ENCODE results near the gene GPAM. TPM values are rescaled to one million over a fixed set of nuclear protein-coding genes. Genes with fewer than 3 reads are reported as not detected.
"Not testable (repeated sequence)": the region's sequence is repeated elsewhere in the genome, so short reads cannot be mapped to it uniquely, and the experiment has no call there.

Gene GPAM
- polyA plus RNA-seq, 1 donor: 18.1 TPM

DNA sequence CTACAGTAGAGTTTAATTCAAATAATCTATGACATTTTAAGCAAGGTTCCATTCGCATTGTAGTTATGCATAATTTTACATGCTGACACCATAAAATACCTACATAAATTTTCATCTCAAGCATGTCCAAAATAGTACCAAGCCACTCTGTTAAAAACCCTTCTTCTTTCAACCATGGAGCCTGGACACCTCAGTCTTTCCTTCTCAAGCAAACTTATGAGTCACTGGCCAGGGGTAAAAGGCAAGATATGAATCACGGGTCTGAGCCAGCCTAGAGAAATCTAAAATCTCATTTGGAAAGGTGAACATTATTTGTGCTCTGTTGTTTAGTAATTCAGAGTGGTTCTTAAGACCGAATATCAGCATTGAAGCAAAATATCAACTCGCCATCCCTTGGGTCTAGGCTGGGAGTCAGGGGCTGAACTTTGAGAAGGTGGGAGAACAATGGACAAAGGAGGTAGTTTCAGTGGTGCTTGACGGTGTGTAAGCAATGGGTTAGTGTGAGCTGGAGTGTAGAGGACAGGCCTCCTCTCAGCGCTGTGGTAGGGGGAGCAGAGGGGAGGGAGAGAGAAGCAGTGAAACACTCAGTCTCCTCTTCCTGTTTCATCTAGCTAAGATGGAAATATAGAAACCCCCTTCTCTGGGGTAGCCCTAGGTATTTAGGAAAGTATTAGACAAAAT is 19.1 kb upstream of the GPAM start:
- 92% methylated on average over 2 of the region's 6 CpGs for WGBS (ENCODE audit: insufficient coverage, low lambda C conversion rate)
- no peaks in the 10 kb centered on the region for H3K9me3 ChIP-seq (ENCODE audit: control insufficient read depth, low read depth, low read length)
- DNase-seq: no peak

DNA sequence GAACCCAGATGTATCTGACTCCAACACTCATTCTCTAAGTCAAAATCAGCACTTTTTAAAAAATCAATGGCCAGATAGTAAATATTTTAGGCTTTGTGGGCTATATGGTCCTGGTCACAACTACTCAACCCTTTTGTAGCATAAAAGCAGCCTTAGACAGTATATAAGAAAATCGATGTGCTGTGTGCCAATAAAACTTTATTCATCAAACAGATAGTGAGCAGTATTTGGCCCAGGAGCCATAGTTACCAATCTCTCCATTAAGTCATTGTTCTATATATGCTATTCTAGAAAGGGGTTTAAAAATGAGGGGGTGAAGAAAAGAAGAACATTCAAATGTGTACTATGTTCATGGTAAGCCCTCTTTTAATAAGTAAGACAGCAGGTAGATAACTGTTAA is 18.5 kb upstream of the GPAM start:
- WGBS (ENCODE audit: insufficient coverage, low lambda C conversion rate): no CpG with 5 or more reads among the region's 1 CpG
- Histone ChIP-seq H3K36me3 (ENCODE audit: control insufficient read depth, insufficient read depth, low read length) (no peaks in the 10 kb centered on the region), H3K4me1 (ENCODE audit: control insufficient read depth, insufficient read depth, low read length) (no peaks in the 10 kb centered on the region), H3K27me3 (ENCODE audit: control insufficient read depth, insufficient read depth, low read length) (no peaks in the 10 kb centered on the region), H3K27ac (ENCODE audit: low read length) (no peak overlapping the region), H3K9me3 (ENCODE audit: control insufficient read depth, low read depth, low read length) (no peaks in the 10 kb centered on the region), H3K4me3 (ENCODE audit: low read length) (no peak overlapping the region)
- DNase-seq: no peak

More for the DNA sequence above, 19.1 kb upstream of the GPAM start:
- Histone ChIP-seq H3K4me3 (ENCODE audit: low read length) (no peak overlapping the region), H3K27ac (ENCODE audit: low read length) (no peak overlapping the region), H3K27me3 (ENCODE audit: control insufficient read depth, insufficient read depth, low read length) (no peaks in the 10 kb centered on the region), H3K4me1 (ENCODE audit: control insufficient read depth, insufficient read depth, low read length) (no peaks in the 10 kb centered on the region), H3K36me3 (ENCODE audit: control insufficient read depth, insufficient read depth, low read length) (no peaks in the 10 kb centered on the region)

DNA sequence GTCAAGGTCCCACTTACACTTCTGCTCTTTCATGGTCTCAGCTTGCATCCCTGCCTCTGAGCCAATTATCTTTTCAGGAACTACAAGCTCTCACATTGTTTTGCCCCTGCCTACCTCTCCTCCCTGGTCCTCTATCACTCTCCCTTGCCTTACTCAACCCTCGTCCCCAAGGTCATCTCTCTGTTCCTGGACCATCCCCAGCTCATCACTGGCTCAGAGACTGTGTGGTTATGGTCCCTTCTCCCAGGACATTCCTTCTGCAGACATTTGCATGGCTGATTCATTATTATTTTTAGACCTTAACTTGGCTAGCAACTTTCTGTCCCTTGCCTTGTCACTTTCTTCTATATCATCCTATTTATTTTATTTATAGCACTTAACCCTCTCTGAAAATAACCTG is 17.8 kb upstream of the GPAM start:
- Histone ChIP-seq H3K9me3 (ENCODE audit: control insufficient read depth, low read depth, low read length) (no peaks in the 10 kb centered on the region), H3K4me3 (ENCODE audit: low read length) (no peak overlapping the region), H3K27me3 (ENCODE audit: control insufficient read depth, insufficient read depth, low read length) (no peaks in the 10 kb centered on the region), H3K27ac (ENCODE audit: low read length) (no peak overlapping the region), H3K4me1 (ENCODE audit: control insufficient read depth, insufficient read depth, low read length) (no peaks in the 10 kb centered on the region), H3K36me3 (ENCODE audit: control insufficient read depth, insufficient read depth, low read length) (no peaks in the 10 kb centered on the region)
- no peak for DNase-seq
- WGBS (ENCODE audit: insufficient coverage, low lambda C conversion rate): no CpG with 5 or more reads among the region's 1 CpG

DNA sequence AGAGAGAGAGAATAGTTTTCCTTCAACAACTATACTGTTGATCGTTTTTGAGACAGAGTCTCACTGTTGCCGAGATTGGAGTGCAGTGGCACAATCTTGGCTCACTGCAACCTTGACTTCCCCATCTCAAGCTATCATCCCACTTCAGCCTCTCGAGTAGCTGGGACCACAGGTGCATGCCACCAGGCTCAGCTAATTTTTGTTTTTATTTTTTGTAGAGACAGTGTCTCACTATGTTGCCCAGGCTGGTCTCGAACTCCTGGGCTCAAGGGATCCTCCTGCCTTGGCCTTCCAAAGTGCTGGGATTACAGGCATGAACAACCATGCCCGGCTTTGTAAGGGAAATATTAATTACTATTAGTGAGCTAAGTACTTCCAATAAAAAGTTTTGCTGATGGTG is 16.7 kb upstream of the GPAM start:
- H3K9me3 ChIP-seq (ENCODE audit: control insufficient read depth, low read depth, low read length); DNase-seq; H3K4me3 ChIP-seq (ENCODE audit: low read length); H3K36me3 ChIP-seq (ENCODE audit: control insufficient read depth, insufficient read depth, low read length); H3K27ac ChIP-seq (ENCODE audit: low read length); H3K27me3 ChIP-seq (ENCODE audit: control insufficient read depth, insufficient read depth, low read length); H3K4me1 ChIP-seq (ENCODE audit: control insufficient read depth, insufficient read depth, low read length): not testable (repeated sequence)
- WGBS (ENCODE audit: insufficient coverage, low lambda C conversion rate): 100% methylated on average over 1 of the region's 5 CpGs

DNA sequence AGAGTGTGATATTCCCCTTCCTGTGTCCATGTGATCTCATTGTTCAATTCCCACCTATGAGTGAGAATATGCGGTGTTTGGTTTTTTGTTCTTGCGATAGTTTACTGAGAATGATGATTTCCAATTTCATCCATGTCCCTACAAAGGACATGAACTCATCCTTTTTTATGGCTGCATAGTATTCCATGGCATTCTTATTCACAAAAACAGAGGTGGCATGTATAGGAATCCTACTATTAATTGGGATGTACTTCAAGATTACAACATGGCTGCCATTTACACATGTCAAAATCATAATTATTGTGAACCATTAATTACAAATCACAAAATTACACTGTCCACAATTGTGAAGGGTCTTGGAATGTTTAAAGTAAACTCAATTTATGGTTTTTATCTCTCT is 14.1 kb upstream of the GPAM start:
- H3K27ac ChIP-seq (ENCODE audit: low read length); H3K4me3 ChIP-seq (ENCODE audit: low read length); H3K27me3 ChIP-seq (ENCODE audit: control insufficient read depth, insufficient read depth, low read length); H3K4me1 ChIP-seq (ENCODE audit: control insufficient read depth, insufficient read depth, low read length); H3K9me3 ChIP-seq (ENCODE audit: control insufficient read depth, low read depth, low read length); H3K36me3 ChIP-seq (ENCODE audit: control insufficient read depth, insufficient read depth, low read length); DNase-seq: not testable (repeated sequence)
- WGBS (ENCODE audit: insufficient coverage, low lambda C conversion rate): no CpG with 5 or more reads among the region's 2 CpGs

DNA sequence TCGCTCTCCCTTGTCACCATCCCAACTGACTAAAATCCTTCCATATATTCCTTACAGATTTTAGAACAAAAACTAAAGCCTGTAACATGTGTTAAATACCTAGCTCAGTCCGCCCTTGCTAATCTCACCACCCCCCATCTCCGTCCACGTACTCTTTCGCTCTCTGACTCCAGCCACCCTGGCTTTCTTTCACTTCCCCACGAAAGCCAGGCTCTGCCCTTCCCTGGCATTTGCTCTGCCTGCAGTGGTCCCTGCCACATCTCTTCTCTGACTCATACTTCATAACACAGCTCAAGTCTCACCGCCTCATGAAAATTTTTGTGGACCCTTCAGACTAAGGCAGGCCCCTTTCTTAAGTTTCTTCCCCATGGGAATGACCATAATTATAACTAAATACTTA is 11.7 kb upstream of the GPAM start:
- 100% methylated on average over 1 of the region's 7 CpGs for WGBS (ENCODE audit: insufficient coverage, low lambda C conversion rate)
- Histone ChIP-seq H3K9me3 (ENCODE audit: control insufficient read depth, low read depth, low read length) (no peaks in the 10 kb centered on the region), H3K4me3 (ENCODE audit: low read length) (no peak overlapping the region), H3K36me3 (ENCODE audit: control insufficient read depth, insufficient read depth, low read length) (no peaks in the 10 kb centered on the region), H3K27ac (ENCODE audit: low read length) (no peak overlapping the region), H3K4me1 (ENCODE audit: control insufficient read depth, insufficient read depth, low read length) (peaks cover 12% of the 10 kb centered on the region), H3K27me3 (ENCODE audit: control insufficient read depth, insufficient read depth, low read length) (no peaks in the 10 kb centered on the region)
- DNase-seq: no peak

DNA sequence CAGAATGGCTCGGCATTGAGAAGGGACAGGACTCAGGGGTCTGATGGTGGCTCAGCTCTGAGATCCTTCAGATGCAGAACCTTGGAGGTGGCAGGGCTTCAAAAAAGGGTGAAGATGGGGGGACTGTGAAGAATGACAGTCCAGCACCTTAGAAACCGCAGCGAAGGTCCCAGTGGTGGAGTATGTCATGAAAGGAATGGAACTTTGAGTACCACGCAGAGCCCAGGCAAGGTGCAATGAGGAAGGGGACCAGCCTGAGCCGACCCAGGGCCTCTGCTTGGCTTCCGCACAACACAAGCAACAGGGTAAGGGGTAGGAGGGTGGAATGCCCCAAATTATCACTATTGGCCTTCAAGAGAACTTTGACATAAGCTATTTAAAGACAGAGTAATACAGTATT is 8.2 kb upstream of the GPAM start:
- Histone ChIP-seq H3K9me3 (ENCODE audit: control insufficient read depth, low read depth, low read length) (no peaks in the 10 kb centered on the region), H3K27ac (ENCODE audit: low read length) (peak overlapping the region; percentile 75), H3K4me3 (ENCODE audit: low read length) (no peak overlapping the region), H3K36me3 (ENCODE audit: control insufficient read depth, insufficient read depth, low read length) (no peaks in the 10 kb centered on the region), H3K27me3 (ENCODE audit: control insufficient read depth, insufficient read depth, low read length) (no peaks in the 10 kb centered on the region), H3K4me1 (ENCODE audit: control insufficient read depth, insufficient read depth, low read length) (peaks cover 12% of the 10 kb centered on the region)
- no CpG with 5 or more reads among the region's 6 CpGs for WGBS (ENCODE audit: insufficient coverage, low lambda C conversion rate)
- no peak for DNase-seq

DNA sequence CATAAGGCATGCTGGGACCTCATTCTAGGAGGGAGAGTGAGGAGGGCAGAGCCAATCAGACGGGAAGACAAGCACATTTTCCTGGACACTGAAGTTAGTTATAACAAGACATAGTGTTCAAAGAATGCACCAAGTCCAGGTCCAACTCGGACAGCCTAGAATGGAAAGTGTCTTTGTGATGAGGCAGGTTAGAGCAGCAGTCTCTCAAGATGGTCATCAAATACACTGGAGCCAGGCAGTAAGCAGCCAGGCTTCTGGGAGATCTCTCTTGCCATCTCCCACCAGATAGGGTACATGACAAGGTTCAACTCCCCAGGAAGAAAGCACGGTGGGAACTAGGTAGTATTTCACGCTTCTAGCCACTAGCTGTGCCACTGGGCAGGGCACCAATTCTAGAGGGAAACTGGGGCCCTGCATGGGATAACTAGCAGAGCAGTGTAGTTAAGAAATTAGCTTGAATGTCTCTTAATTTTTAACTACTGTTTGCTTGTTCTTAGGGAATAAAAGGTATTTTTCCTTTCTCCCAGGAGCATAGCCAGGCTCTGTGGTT is 7.6 kb upstream of the GPAM start:
- Histone ChIP-seq H3K27me3 (ENCODE audit: control insufficient read depth, insufficient read depth, low read length) (no peaks in the 10 kb centered on the region), H3K27ac (ENCODE audit: low read length) (peak overlapping the region; percentile 75), H3K4me1 (ENCODE audit: control insufficient read depth, insufficient read depth, low read length) (peaks cover 12% of the 10 kb centered on the region), H3K9me3 (ENCODE audit: control insufficient read depth, low read depth, low read length) (peaks cover 6% of the 10 kb centered on the region), H3K36me3 (ENCODE audit: control insufficient read depth, insufficient read depth, low read length) (no peaks in the 10 kb centered on the region), H3K4me3 (ENCODE audit: low read length) (no peak overlapping the region)
- WGBS (ENCODE audit: insufficient coverage, low lambda C conversion rate): no CpG with 5 or more reads among the region's 4 CpGs
- peak; percentile 37 to 74 for DNase-seq

DNA sequence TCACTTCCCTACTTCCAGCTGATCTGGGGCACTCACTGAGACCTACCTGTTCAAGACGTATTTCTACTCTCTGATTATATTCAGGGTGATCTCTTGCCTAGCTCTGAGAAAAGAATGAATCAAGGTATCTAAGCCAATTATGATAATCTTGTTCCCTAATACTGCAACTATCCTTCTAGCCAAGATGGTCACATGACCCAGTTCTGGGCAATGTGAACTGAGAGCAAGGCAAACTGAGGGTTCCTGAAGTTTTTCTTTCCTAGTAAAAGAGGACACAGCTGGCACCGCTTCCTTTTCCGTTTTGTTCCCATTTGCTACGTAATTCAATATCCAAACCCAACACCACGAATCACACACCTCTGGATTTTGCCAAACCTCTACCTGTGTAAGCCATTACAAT is 5.9 kb upstream of the GPAM start:
- H3K4me3 ChIP-seq (ENCODE audit: low read length): no peak overlapping the region
- 100% methylated on average over 2 of the region's 5 CpGs for WGBS (ENCODE audit: insufficient coverage, low lambda C conversion rate)

DNA sequence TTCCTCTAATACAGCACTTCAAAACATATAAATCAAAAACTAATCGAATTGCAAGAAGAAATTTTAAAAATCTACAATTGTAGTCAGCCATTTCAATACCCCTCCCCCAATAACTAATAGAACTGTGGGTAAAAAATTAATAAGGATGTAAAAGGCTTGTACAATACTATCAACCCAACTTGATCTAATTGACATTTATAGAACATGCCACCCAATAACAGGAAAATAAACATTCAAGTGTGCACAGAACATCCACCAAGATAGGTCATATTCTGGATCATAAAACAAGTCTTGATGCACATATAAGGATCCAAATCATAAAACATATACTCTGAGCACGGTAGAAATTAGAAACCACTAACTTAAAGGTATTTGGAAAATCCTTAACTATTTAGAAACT is 4.0 kb upstream of the GPAM start:
- DNase-seq: no peak
- H3K4me1 ChIP-seq (ENCODE audit: control insufficient read depth, insufficient read depth, low read length): peaks cover 23% of the 10 kb centered on the region
- peaks cover 12% of the 10 kb centered on the region for H3K9me3 ChIP-seq (ENCODE audit: control insufficient read depth, low read depth, low read length)
- no peak overlapping the region for H3K4me3 ChIP-seq (ENCODE audit: low read length)
- H3K27me3 ChIP-seq (ENCODE audit: control insufficient read depth, insufficient read depth, low read length): no peaks in the 10 kb centered on the region
- no peak overlapping the region for H3K27ac ChIP-seq (ENCODE audit: low read length)
- H3K36me3 ChIP-seq (ENCODE audit: control insufficient read depth, insufficient read depth, low read length): no peaks in the 10 kb centered on the region
- 89% methylated on average over 1 of the region's 2 CpGs for WGBS (ENCODE audit: insufficient coverage, low lambda C conversion rate)

More for the DNA sequence above, 5.9 kb upstream of the GPAM start:
- Histone ChIP-seq H3K4me1 (ENCODE audit: control insufficient read depth, insufficient read depth, low read length) (peaks cover 16% of the 10 kb centered on the region), H3K27ac (ENCODE audit: low read length) (no peak overlapping the region), H3K9me3 (ENCODE audit: control insufficient read depth, low read depth, low read length) (peaks cover 12% of the 10 kb centered on the region), H3K36me3 (ENCODE audit: control insufficient read depth, insufficient read depth, low read length) (no peaks in the 10 kb centered on the region), H3K27me3 (ENCODE audit: control insufficient read depth, insufficient read depth, low read length) (no peaks in the 10 kb centered on the region)
- DNase-seq: no peak

DNA sequence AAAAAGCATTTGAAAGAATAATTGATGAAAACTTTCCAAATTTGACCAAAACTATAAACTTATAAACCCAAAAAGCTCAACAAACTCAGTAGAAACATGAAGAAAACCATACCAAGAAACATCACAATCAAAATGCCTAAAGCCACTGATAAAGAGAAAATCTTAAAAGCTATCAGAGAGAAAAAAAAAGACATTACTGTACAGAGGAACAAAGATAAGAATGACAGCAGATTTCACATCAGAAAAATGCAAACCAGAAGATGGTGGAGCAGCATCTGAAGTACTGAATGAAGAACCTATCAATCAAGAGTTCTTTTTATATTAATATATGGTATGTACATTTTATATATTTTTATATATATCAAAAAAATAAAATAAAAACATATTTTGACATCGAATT is 2.4 kb upstream of the GPAM start:
- WGBS (ENCODE audit: insufficient coverage, low lambda C conversion rate): 100% methylated on average over 1 of the region's 1 CpG
- Histone ChIP-seq H3K9me3 (ENCODE audit: control insufficient read depth, low read depth, low read length) (peaks cover 12% of the 10 kb centered on the region), H3K4me1 (ENCODE audit: control insufficient read depth, insufficient read depth, low read length) (peaks cover 15% of the 10 kb centered on the region), H3K36me3 (ENCODE audit: control insufficient read depth, insufficient read depth, low read length) (no peaks in the 10 kb centered on the region), H3K27me3 (ENCODE audit: control insufficient read depth, insufficient read depth, low read length) (no peaks in the 10 kb centered on the region), H3K27ac (ENCODE audit: low read length) (no peak overlapping the region), H3K4me3 (ENCODE audit: low read length) (no peak overlapping the region)
- DNase-seq: no peak
